Lower leg skin (tissue), 3 donors: ENCODE data around the gene LTB.

Experiments used
- POLR2A ChIP-seq, 2 donors: fragments of 450-650 bp; IDR thresholded peaks; one replicate each; pipeline ENCODE4 v1.6.1; 2016 to 2017; ENCODE audit warnings: antibody characterized with exemption in 2 of 2, mild to moderate bottlenecking in 1 of 2, moderate library complexity in 1 of 2
- TF ChIP-seq, protein P1 (sequence below), 3 donors: fragments of 450-650 bp; IDR thresholded peaks; one replicate each; pipeline ENCODE4 v1.5.1; 2016; ENCODE audit warnings: antibody characterized with exemption in 3 of 3, mild to moderate bottlenecking in 3 of 3, moderate library complexity in 2 of 3

DNA sequence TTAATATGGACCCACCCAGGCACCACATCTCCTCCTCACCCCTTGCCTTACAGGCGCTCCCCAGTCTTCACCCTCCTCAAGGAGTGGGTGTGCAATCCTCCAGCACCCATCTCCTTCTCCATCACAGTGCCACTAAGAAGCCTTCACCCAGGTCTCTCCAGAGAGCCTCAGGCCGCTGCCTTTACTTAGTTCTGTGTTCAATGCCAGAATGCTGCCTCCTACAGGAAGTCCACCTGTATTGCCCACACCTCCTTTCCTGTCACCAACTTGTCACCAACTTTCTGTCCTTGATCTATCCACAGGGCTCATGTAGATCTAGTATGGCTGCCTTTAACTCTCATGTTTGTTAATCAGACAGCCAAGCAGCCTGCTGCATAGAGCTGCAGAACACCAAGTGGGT, 3.3 kb upstream of the LTB start:
- TF ChIP-seq, protein P1, sequence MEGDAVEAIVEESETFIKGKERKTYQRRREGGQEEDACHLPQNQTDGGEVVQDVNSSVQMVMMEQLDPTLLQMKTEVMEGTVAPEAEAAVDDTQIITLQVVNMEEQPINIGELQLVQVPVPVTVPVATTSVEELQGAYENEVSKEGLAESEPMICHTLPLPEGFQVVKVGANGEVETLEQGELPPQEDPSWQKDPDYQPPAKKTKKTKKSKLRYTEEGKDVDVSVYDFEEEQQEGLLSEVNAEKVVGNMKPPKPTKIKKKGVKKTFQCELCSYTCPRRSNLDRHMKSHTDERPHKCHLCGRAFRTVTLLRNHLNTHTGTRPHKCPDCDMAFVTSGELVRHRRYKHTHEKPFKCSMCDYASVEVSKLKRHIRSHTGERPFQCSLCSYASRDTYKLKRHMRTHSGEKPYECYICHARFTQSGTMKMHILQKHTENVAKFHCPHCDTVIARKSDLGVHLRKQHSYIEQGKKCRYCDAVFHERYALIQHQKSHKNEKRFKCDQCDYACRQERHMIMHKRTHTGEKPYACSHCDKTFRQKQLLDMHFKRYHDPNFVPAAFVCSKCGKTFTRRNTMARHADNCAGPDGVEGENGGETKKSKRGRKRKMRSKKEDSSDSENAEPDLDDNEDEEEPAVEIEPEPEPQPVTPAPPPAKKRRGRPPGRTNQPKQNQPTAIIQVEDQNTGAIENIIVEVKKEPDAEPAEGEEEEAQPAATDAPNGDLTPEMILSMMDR (IDR thresholded peaks at IDR 0.05): no peak
- TF ChIP-seq POLR2A (IDR thresholded peaks at IDR 0.05): no peak
